PC-9 (cell line): ENCODE results near the gene ZNF37A. TPM values are rescaled to one million over a fixed set of nuclear protein-coding genes. Genes with fewer than 3 reads are reported as not detected.

Experiments
- Bru-seq: library from RNA; stranded (reverse); fragments of 400-500 nt; gene quantifications from one replicate; lab custom pipeline; 2021; lab: Mats Ljungman, UMichigan
- BruChase-seq, 2 experiments: library from RNA; stranded (reverse); fragments of 400-500 nt; gene quantifications; one replicate each; lab custom pipeline; 2021; lab: Mats Ljungman, UMichigan
- BruUV-seq: library from RNA; stranded (reverse); fragments of 400-500 nt; replicated peaks from 2 replicates; lab custom pipeline; 2021; lab: Mats Ljungman, UMichigan
- CTCF ChIA-PET: fragments of 300-600 bp; sonication (Branson Sonifier 250); formaldehyde crosslinking; loops from one replicate; lab custom pipeline; 2022; ENCODE audit warnings: antibody characterized with exemption; lab: Charles Lee
- POLR2A ChIA-PET: fragments of 300-600 bp; sonication (Branson Sonifier 250); formaldehyde crosslinking; loops from one replicate; lab custom pipeline; 2022; ENCODE audit warnings: antibody characterized with exemption; ENCODE audit not compliant: unreplicated experiment; lab: Charles Lee
- DNase-seq, 2 experiments: peaks; one replicate each; pipeline versions ENCODE4 v3.0.0 to v3.0.0-alpha.2; 2015 to 2022; ENCODE audit warnings: mixed read lengths in 1 of 2
- H2AFZ ChIP-seq: fragments of 200-600 bp; sonication (generic); 2 replicates; pipeline ENCODE4 v1.8.1; 2017; ENCODE audit warnings: antibody characterized with exemption
- H3F3A ChIP-seq: fragments of 200-600 bp; sonication (generic); 2 replicates; pipeline ENCODE4 v1.8.1; 2017; ENCODE audit warnings: antibody characterized with exemption, mild to moderate bottlenecking, low read depth; ENCODE audit not compliant: insufficient read depth
- H3K27ac ChIP-seq: fragments of 200-600 bp; sonication (generic); 2 replicates; pipeline ENCODE4 v1.6.1; 2016; ENCODE audit warnings: mixed run types
- H3K27me3 ChIP-seq: fragments of 200-600 bp; sonication (generic); 2 replicates; pipeline ENCODE4 v1.6.1; 2016; ENCODE audit warnings: low read depth, mixed run types; ENCODE audit not compliant: insufficient read depth
- H3K36me3 ChIP-seq: fragments of 200-600 bp; sonication (generic); 2 replicates; pipeline ENCODE4 v1.6.1; 2016; ENCODE audit warnings: low read depth, mixed run types
- H3K4me1 ChIP-seq: fragments of 200-600 bp; sonication (generic); replicated peaks from 2 replicates; pipeline ENCODE4 v1.6.1; 2016; ENCODE audit warnings: mixed run types; ENCODE audit not compliant: insufficient read depth
- H3K4me2 ChIP-seq: fragments of 200-600 bp; sonication (generic); 2 replicates; pipeline ENCODE4 v1.6.1; 2017; ENCODE audit warnings: mixed run types
- H3K4me3 ChIP-seq: fragments of 200-600 bp; sonication (generic); 2 replicates; pipeline ENCODE4 v1.6.1; 2016; ENCODE audit warnings: mixed run types
- H3K79me2 ChIP-seq: fragments of 200-600 bp; sonication (generic); 2 replicates; pipeline ENCODE4 v1.6.1; 2017; ENCODE audit warnings: low read depth, mixed run types
- H3K9me2 ChIP-seq: fragments of 200-600 bp; sonication (generic); 2 replicates; pipeline ENCODE4 v1.8.1; 2017; ENCODE audit warnings: mild to moderate bottlenecking; ENCODE audit not compliant: insufficient read depth
- H3K9me3 ChIP-seq: fragments of 200-600 bp; sonication (generic); 2 replicates; pipeline ENCODE4 v1.8.1; 2016; ENCODE audit warnings: low read depth; ENCODE audit not compliant: insufficient read depth
- H4K20me1 ChIP-seq: fragments of 200-600 bp; sonication (generic); 2 replicates; pipeline ENCODE4 v1.8.1; 2017; ENCODE audit not compliant: insufficient read depth
- CTCF ChIP-seq: fragments of 200-600 bp; sonication (generic); conservative IDR thresholded peaks from 2 replicates; pipeline ENCODE4 v1.6.1; 2017; ENCODE audit warnings: mixed run types, antibody characterized with exemption, mild to moderate bottlenecking, moderate library complexity
- EZH2 ChIP-seq: fragments of 200-600 bp; sonication (generic); IDR thresholded peaks from 2 replicates; pipeline ENCODE4 v1.8.0; 2017; ENCODE audit warnings: antibody characterized with exemption, low read depth
- intact Hi-C: fragments of 100-400 bp; cut with micrococcal nuclease; formaldehyde crosslinking; loops from one replicate; pipeline ENCODE4 v1.10.0; 2022; ENCODE audit not compliant: unreplicated experiment
- long read RNA-seq: library from polyadenylated mRNA; stranded (forward); transcript quantifications from one replicate; pipeline ENCODE4 v2.0.0, GENCODE V29; 2022
- total RNA-seq: library from RNA; stranded (reverse); gene quantifications from 2 replicates; pipeline ENCODE4 v1.2.3, GENCODE V29; 2021

Gene ZNF37A
- 4.8 and 5.8 TPM in 2 replicates for total RNA-seq
- Bru-seq, nascent RNA, result percentile 59 among the genes with signal in this experiment
- percentile 73 among the genes with signal in this experiment for BruChase-seq, experiment 1, labeled RNA remaining after a 2-hour chase
- percentile 81 among the genes with signal in this experiment for BruChase-seq, experiment 2, labeled RNA remaining after a 6-hour chase
- long read RNA-seq, partial matches to known transcripts, result 0 of 7 reads
- long read RNA-seq, other reads (novel, unspliced or antisense), result 7 of 7 reads

GRCh38 chr10:38094158-38094926 lies at the start of gene ZNF37A:
ZNF37A (plus strand) TSS chr10:38094337; CDS start chr10:38096618, 2,281 bp downstream.
- no TSS peak for BruUV-seq
- CTCF ChIA-PET, result no interaction called here
- no peaks in the 10 kb centered on the region; the same call in 1 of the 2 replicates for H3K9me3 ChIP-seq
- POLR2A ChIA-PET, result no interaction called here
- H3K27ac ChIP-seq, result no peak within 1 kb of the TSS
- 0 out of 2 replicates have a peak, but pooled peaks cover 4% of the 10 kb centered on the region for H3K79me2 ChIP-seq
- H3K36me3 ChIP-seq, result peaks cover 12% of the 10 kb centered on the region
- DNase-seq, result peak; percentile 80 to 82
- peak within 1 kb of the TSS; percentile 87 for H3K4me2 ChIP-seq
- H3K4me3 ChIP-seq, result peak within 1 kb of the TSS; percentile 80
- no peak for TF ChIP-seq CTCF
- no peak for TF ChIP-seq EZH2
- H2AFZ ChIP-seq, result peak within 1 kb of the TSS; percentile 97
- peaks cover 4% of the 10 kb centered on the region; the same call in 1 of the 2 replicates for H3K4me1 ChIP-seq
- H4K20me1 ChIP-seq, result no peaks in the 10 kb centered on the region
- H3K27me3 ChIP-seq, result no peaks in the 10 kb centered on the region
- intact Hi-C loops, result loop anchor here (1.0 kb wide), 2 partner anchors 84 to 118 kb away; partner anchors contain the start of genes ZNF25 and ZNF33A
- H3F3A ChIP-seq, result no peaks in the 10 kb centered on the region
- H3K9me2 ChIP-seq, result no peaks in the 10 kb centered on the region

GRCh38 chr10:38045129-38045528 lies 49.0 kb upstream of the ZNF37A start:
- POLR2A ChIA-PET, result no interaction called here
- H3K27me3 ChIP-seq, result no peaks in the 10 kb centered on the region
- H3K4me3 ChIP-seq, result no peak overlapping the region
- no peaks in the 10 kb centered on the region for H4K20me1 ChIP-seq
- no peak overlapping the region for H3K27ac ChIP-seq
- DNase-seq, result no peak
- no peak for TF ChIP-seq EZH2
- no peak for TF ChIP-seq CTCF
- no peak overlapping the region for H3K4me2 ChIP-seq
- no peaks in the 10 kb centered on the region for H3K79me2 ChIP-seq
- no peaks in the 10 kb centered on the region for H3K9me3 ChIP-seq
- intact Hi-C loops, result no loop called here
- H3K4me1 ChIP-seq, result no peaks in the 10 kb centered on the region
- H2AFZ ChIP-seq, result no peak overlapping the region
- no TSS peak for BruUV-seq
- no peaks in the 10 kb centered on the region for H3K9me2 ChIP-seq
- CTCF ChIA-PET, result no interaction called here
- H3F3A ChIP-seq, result no peaks in the 10 kb centered on the region
- no peaks in the 10 kb centered on the region for H3K36me3 ChIP-seq

- H3K9me3 ChIP-seq, result no peaks in the 10 kb centered on the region
- POLR2A ChIA-PET, result no interaction called here
- H3K36me3 ChIP-seq, result 0 out of 2 replicates have a peak, but pooled peaks cover 4% of the 10 kb centered on the region
- CTCF ChIA-PET, result no interaction called here
- H3F3A ChIP-seq, result no peaks in the 10 kb centered on the region
- DNase-seq, result no peak
- TF ChIP-seq CTCF, result no peak
- no peak for TF ChIP-seq EZH2
- intact Hi-C loops, result no loop called here
- H4K20me1 ChIP-seq, result no peaks in the 10 kb centered on the region
- H3K4me2 ChIP-seq, result no peak overlapping the region
- H3K4me1 ChIP-seq, result no peaks in the 10 kb centered on the region
- no peak overlapping the region for H3K4me3 ChIP-seq
- H2AFZ ChIP-seq, result no peak overlapping the region
- no TSS peak for BruUV-seq
- H3K9me2 ChIP-seq, result no peaks in the 10 kb centered on the region
- no peak overlapping the region for H3K27ac ChIP-seq
- no peaks in the 10 kb centered on the region for H3K79me2 ChIP-seq
- no peaks in the 10 kb centered on the region for H3K27me3 ChIP-seq
Observed at GRCh38 chr10:38047666-38048065, 46.5 kb upstream of the ZNF37A start.
